Esophagus squamous epithelium (tissue), 4 donors: ENCODE data around the gene RGR.

ENCODE experiments used
- CTCF ChIP-seq, 6 experiments: fragments of 450-650 bp in 4 of 6; fragments of 200-600 bp in 2 of 6; sonication (generic) in 2 of 6; IDR thresholded peaks; one replicate each; pipeline ENCODE4 v1.5.1; 2016 to 2019; ENCODE audit warnings: antibody characterized with exemption in 6 of 6, mild to moderate bottlenecking in 4 of 6, moderate library complexity in 4 of 6
- POLR2A ChIP-seq, 4 donors: fragments of 450-650 bp; IDR thresholded peaks; one replicate each; pipeline ENCODE4 v1.6.1; 2017; ENCODE audit warnings: antibody characterized with exemption in 4 of 4, mild to moderate bottlenecking in 4 of 4, moderate library complexity in 3 of 4

DNA sequence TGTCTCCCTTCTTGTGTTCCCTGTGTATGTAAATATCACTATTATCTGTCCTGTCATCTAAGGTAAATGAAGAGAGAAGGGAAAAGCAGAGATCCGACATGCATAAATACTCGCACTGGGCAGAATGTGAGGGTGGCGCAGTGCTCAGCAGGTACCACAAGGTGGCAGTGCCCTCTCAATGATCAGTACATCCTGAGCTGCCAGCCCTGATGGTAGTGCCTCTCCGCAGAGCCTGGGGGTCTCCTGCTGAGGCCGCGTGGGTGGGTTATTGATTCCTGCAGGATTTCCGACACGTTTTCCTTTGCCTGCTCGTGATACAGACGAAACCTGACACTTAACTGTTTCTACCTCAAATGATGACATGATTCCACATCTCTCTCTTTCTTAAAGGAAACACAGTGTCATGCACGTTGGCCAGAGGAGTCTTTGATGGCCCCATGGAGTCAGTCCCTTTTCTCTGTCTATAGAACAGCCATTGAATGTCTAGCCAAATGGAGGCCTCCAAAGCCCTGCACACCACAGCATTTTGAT lies 19.8 kb downstream of the RGR start:
- TF ChIP-seq CTCF (IDR thresholded peaks at IDR 0.05): peak; percentile 73 to 95 (median 85)
- TF ChIP-seq POLR2A (IDR thresholded peaks at IDR 0.05): no peak
